Left ventricle myocardium inferior (tissue), 1 donor: ENCODE results near the gene BSCL2. TPM values are rescaled to one million over a fixed set of nuclear protein-coding genes. Genes with fewer than 3 reads are reported as not detected.
A peak's percentile ranks its signal among the peaks of the same experiment; 100 is the strongest.
"Not testable (repeated sequence)": the region's sequence is repeated elsewhere in the genome, so short reads cannot be mapped to it uniquely, and the experiment has no call there.

Experiments used
- DNase-seq: peaks from one replicate; pipeline ENCODE4 v3.0.0-alpha.2; 2020
- H3K27ac ChIP-seq: fragments of 200-600 bp; replicated peaks from 2 replicates; pipeline ENCODE4 v1.8.0; 2021
- H3K27me3 ChIP-seq: fragments of 200-600 bp; 2 replicates; pipeline ENCODE4 v1.8.0; 2021; ENCODE audit warnings: low read depth
- H3K36me3 ChIP-seq: fragments of 200-600 bp; 2 replicates; pipeline ENCODE4 v1.8.0; 2021
- H3K4me1 ChIP-seq: fragments of 200-600 bp; 2 replicates; pipeline ENCODE4 v1.8.0; 2021
- H3K4me3 ChIP-seq: fragments of 200-600 bp; 2 replicates; pipeline ENCODE4 v1.8.0; 2021; ENCODE audit warnings: mild to moderate bottlenecking, moderate library complexity
- H3K9me3 ChIP-seq: fragments of 200-600 bp; replicated peaks from 2 replicates; pipeline ENCODE4 v1.8.0; 2021
- CTCF ChIP-seq: fragments of 200-600 bp; IDR thresholded peaks from 2 replicates; pipeline ENCODE4 v1.8.0; 2021; ENCODE audit warnings: antibody characterized with exemption, mild to moderate bottlenecking, borderline replicate concordance
- intact Hi-C: fragments of 100-400 bp; cut with micrococcal nuclease; formaldehyde crosslinking; loops from one replicate; pipeline ENCODE4 v1.11.0; 2022
- total RNA-seq: library from RNA; stranded (reverse); fragmentation: NEBNext Ultra II Directional; extraction: Animal tissue kit (Norgen Biotek cat#: 25700); gene quantifications from one replicate; pipeline ENCODE4 v1.2.1, GENCODE V29; 2021
- donor health status: DM: no; HTN: yes; CAD: no; lungs with severe emphysema.

Gene BSCL2
- total RNA-seq, 1 donor from 2014 or later = 18.4 TPM

GRCh38 chr11:62705880-62706849, 1.1 kb downstream of the BSCL2 start:
- peaks cover 53% of the 10 kb centered on the region for H3K4me1 ChIP-seq
- intact Hi-C loops = no loop called here
- peak overlapping the region; percentile 94 for H3K27ac ChIP-seq
- DNase-seq = peak; percentile 94
- no peak for TF ChIP-seq CTCF
- H3K36me3 ChIP-seq = peaks cover 20% of the 10 kb centered on the region
- H3K27me3 ChIP-seq = no peaks in the 10 kb centered on the region
- peak overlapping the region; percentile 76 for H3K4me3 ChIP-seq
- no peaks in the 10 kb centered on the region for H3K9me3 ChIP-seq

GRCh38 chr11:62705413-62705812, 1.8 kb downstream of the BSCL2 start:
- TF ChIP-seq CTCF = no peak
- H3K4me1 ChIP-seq = peaks cover 49% of the 10 kb centered on the region
- H3K4me3 ChIP-seq = peak overlapping the region; percentile 76
- no peaks in the 10 kb centered on the region for H3K9me3 ChIP-seq
- intact Hi-C loops = no loop called here
- no peak for DNase-seq
- no peaks in the 10 kb centered on the region for H3K27me3 ChIP-seq
- H3K36me3 ChIP-seq = peaks cover 18% of the 10 kb centered on the region
- peak overlapping the region; percentile 94 for H3K27ac ChIP-seq

GRCh38 chr11:62703921-62704320, 3.3 kb downstream of the BSCL2 start:
- H3K4me3 ChIP-seq, H3K27ac ChIP-seq, H3K27me3 ChIP-seq, DNase-seq, H3K9me3 ChIP-seq, intact Hi-C loops: not testable (repeated sequence)
- peaks cover 17% of the 10 kb centered on the region for H3K36me3 ChIP-seq
- H3K4me1 ChIP-seq = peaks cover 37% of the 10 kb centered on the region

DNA sequence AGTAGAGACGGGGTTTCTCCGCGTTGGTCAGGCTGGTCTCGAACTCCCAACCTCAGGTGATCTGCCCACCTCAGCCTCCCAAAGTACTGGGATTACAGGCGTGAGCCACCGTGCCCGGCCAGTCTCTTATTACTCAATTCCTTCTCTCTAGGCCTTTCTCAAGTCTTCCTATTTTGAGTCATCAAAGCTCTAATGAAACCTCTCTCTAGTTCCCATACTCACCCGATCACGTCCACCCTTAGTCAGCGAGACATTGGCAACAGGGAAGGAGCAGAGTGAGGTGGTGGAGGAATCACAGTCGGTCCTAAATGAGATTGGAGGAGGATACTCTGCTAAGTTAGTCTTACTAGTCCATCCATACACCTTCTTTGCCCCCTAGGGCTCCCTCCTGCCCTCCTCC, 5.0 kb downstream of the BSCL2 start:
- Histone ChIP-seq H3K4me1 (peaks cover 21% of the 10 kb centered on the region), H3K27ac (no peak overlapping the region), H3K9me3 (no peaks in the 10 kb centered on the region), H3K4me3 (no peak overlapping the region), H3K36me3 (peaks cover 17% of the 10 kb centered on the region), H3K27me3 (no peaks in the 10 kb centered on the region)
- TF ChIP-seq CTCF = no peak
- no peak for DNase-seq
- intact Hi-C loops = no loop called here

GRCh38 chr11:62694455-62695167, 12.6 kb downstream of the BSCL2 start:
- Histone ChIP-seq H3K9me3 (no peaks in the 10 kb centered on the region), H3K36me3 (peaks cover 30% of the 10 kb centered on the region), H3K27me3 (no peaks in the 10 kb centered on the region), H3K27ac (peak overlapping the region; percentile 31), H3K4me1 (peaks cover 24% of the 10 kb centered on the region), H3K4me3 (no peak overlapping the region)
- intact Hi-C loops = loop anchor here (10.0 kb wide), 1 partner anchor 310 kb away; no protein-coding TSS in a partner anchor
- TF ChIP-seq CTCF = peak; percentile 86
- peak; percentile 70 for DNase-seq

GRCh38 chr11:62693624-62694023, 13.6 kb downstream of the BSCL2 start:
- H3K4me3 ChIP-seq, H3K27ac ChIP-seq, H3K27me3 ChIP-seq, DNase-seq, H3K9me3 ChIP-seq: not testable (repeated sequence)
- Histone ChIP-seq H3K4me1 (peaks cover 31% of the 10 kb centered on the region), H3K36me3 (peaks cover 30% of the 10 kb centered on the region)
- intact Hi-C loops = loop anchor here (10.0 kb wide), 1 partner anchor 309 kb away; no protein-coding TSS in a partner anchor
